Amygdala (tissue), 56 donors: ENCODE results near the gene KLK8.

ENCODE experiments used
- DNase-seq, 56 donors: peaks; one replicate each; lab custom pipeline; 2025; lab: John Stamatoyannopoulos, UW

The KLK8 gene

GRCh38 chr19:51018745-51019543 lies 17.5 kb upstream of the KLK8 start:
- peak in 2 of 56 donors; percentile 5 to 11 for DNase-seq

GRCh38 chr19:51016798-51017683 lies 15.6 kb upstream of the KLK8 start:
- DNase-seq = peak in 50 of 56 donors; percentile 3 to 81 (median 40)

GRCh38 chr19:51015691-51016267 lies 14.4 kb upstream of the KLK8 start:
- no peak for DNase-seq

GRCh38 chr19:51014242-51014641 lies 12.8 kb upstream of the KLK8 start:
- no peak for DNase-seq

GRCh38 chr19:51012661-51013190 lies 11.3 kb upstream of the KLK8 start:
- DNase-seq = no peak

GRCh38 chr19:51010066-51010795 lies 8.8 kb upstream of the KLK8 start:
- no peak for DNase-seq

- DNase-seq = no peak
Measured at GRCh38 chr19:51009061-51009891, 7.9 kb upstream of the KLK8 start.

- no peak for DNase-seq
Measured at GRCh38 chr19:51007488-51007887, 6.1 kb upstream of the KLK8 start.

- no peak for DNase-seq
Measured at GRCh38 chr19:51006406-51006805, 5.0 kb upstream of the KLK8 start.

- no peak for DNase-seq
Measured at GRCh38 chr19:51005248-51005647, 3.8 kb upstream of the KLK8 start.

- no peak for DNase-seq
Measured at GRCh38 chr19:51003316-51003715, 1.9 kb upstream of the KLK8 start.

GRCh38 chr19:51002542-51003311 lies 1.3 kb upstream of the KLK8 start:
- DNase-seq = peak in 4 of 56 donors; percentile 10 to 63 (median 26)

- DNase-seq = no peak
Measured at GRCh38 chr19:51002089-51002532, 707 bp upstream of the KLK8 start.

- no peak for DNase-seq
Measured at GRCh38 chr19:51000981-51001380, 423 bp downstream of the KLK8 start.

GRCh38 chr19:51000426-51000825 lies 978 bp downstream of the KLK8 start:
- DNase-seq = no peak

GRCh38 chr19:50998686-50999085 lies 2.7 kb downstream of the KLK8 start:
- no peak for DNase-seq

- DNase-seq = no peak
Measured at GRCh38 chr19:50998061-50998460, 3.3 kb downstream of the KLK8 start.

GRCh38 chr19:50994129-50994528 lies 7.3 kb downstream of the KLK8 start:
- DNase-seq = no peak

GRCh38 chr19:50992666-50993035 lies 8.8 kb downstream of the KLK8 start:
- DNase-seq = no peak
